ENCODE data around the gene VASN. TPM values are rescaled to one million over a fixed set of nuclear protein-coding genes. Genes with fewer than 3 reads are reported as not detected.

VASN gene
- total and polyA plus RNA-seq, 9 of the 15 experiments (the other 6 are each of a cell fraction or from before 2014, with no cell fraction given): 0.01 to 2.5 (median 0.41) TPM; not detected in 1

DNA sequence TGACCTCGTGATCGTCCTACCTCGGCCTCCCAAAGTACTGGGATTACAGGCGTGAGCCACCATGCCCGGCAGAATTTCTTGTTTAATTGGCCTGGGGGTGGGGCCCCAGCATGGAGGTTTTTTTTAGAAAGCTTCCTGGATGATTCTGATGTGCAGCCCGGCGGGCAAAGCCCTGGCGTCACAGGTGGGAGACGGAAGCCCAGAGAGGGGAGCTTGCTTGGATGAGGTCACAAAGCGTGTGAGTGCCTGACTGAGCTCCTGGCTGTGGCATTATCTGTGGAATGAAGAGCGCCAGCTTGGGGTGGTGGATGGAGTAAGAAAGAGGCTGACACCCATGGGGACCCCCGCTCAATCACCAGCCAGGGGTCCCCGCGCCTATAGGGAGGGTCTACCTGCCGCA lies 4.1 kb downstream of the VASN start:
- CTCF ChIA-PET (ENCODE audit: low intra/inter-chr PET ratio): no interaction called here
- no peak overlapping the region for H3K4me2 ChIP-seq (ENCODE audit: insufficient read depth, low read length)
- H2AFZ ChIP-seq (ENCODE audit: low read depth, low read length): no peak overlapping the region
- no peak for ATAC-seq
- H3K4me1 ChIP-seq (replicated peaks in 1 of 2; ENCODE audit: control insufficient read depth in 2 of 2, insufficient read depth in 2 of 2, low read length in 2 of 2): peaks cover 41 to 93% of the 10 kb centered on the region in 2 experiments
- H3K27me3 ChIP-seq (ENCODE audit: control insufficient read depth in 2 of 2, insufficient read depth in 2 of 2, low read length in 2 of 2): no peaks in the 10 kb centered on the region
- TF ChIP-seq, protein P1, sequence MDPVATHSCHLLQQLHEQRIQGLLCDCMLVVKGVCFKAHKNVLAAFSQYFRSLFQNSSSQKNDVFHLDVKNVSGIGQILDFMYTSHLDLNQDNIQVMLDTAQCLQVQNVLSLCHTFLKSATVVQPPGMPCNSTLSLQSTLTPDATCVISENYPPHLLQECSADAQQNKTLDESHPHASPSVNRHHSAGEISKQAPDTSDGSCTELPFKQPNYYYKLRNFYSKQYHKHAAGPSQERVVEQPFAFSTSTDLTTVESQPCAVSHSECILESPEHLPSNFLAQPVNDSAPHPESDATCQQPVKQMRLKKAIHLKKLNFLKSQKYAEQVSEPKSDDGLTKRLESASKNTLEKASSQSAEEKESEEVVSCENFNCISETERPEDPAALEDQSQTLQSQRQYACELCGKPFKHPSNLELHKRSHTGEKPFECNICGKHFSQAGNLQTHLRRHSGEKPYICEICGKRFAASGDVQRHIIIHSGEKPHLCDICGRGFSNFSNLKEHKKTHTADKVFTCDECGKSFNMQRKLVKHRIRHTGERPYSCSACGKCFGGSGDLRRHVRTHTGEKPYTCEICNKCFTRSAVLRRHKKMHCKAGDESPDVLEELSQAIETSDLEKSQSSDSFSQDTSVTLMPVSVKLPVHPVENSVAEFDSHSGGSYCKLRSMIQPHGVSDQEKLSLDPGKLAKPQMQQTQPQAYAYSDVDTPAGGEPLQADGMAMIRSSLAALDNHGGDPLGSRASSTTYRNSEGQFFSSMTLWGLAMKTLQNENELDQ (CRISPR knock-in tag; IDR thresholded peaks at IDR 0.05; ENCODE audit: borderline replicate concordance): no peak
- no peak for TF ChIP-seq ETV5 (CRISPR knock-in tag; IDR thresholded peaks at IDR 0.05; ENCODE audit: low read depth)
- TF ChIP-seq SMAD4 (CRISPR knock-in tag; conservative IDR thresholded peaks at IDR 0.05): no peak
- TF ChIP-seq ESRRB (CRISPR knock-in tag; IDR thresholded peaks at IDR 0.05; ENCODE audit: borderline replicate concordance): no peak
- BruUV-seq (replicated peaks): no TSS peak
- peaks cover 4% of the 10 kb centered on the region; the same call in 1 of the 2 replicates for H4K20me1 ChIP-seq (replicated peaks; ENCODE audit: control insufficient read depth, insufficient read depth, low read length)
- no peak overlapping the region; a peak in 1 of 4 replicates for H3K9ac ChIP-seq (ENCODE audit: insufficient read depth in 1 of 2, low read depth in 2 of 2, low read length in 2 of 2)
- peaks cover 14% of the 10 kb centered on the region for H3K79me2 ChIP-seq (ENCODE audit: control insufficient read depth, insufficient read depth, low read length)
- POLR2A ChIA-PET: interaction anchor here (0.6 to 1.2 kb wide), 2 partner anchors 12 to 22 kb away, joined by 3 read pairs; no protein-coding TSS in a partner anchor
- no peak overlapping the region for H3K27ac ChIP-seq (ENCODE audit: extremely low read depth, low read depth, low read length)
- no peak overlapping the region for H3K4me3 ChIP-seq
- 87% methylated on average over 11 of the region's 15 CpGs for WGBS (ENCODE audit: insufficient coverage, low coverage, missing lambda C conversion rate)
- H3K9me1 ChIP-seq (ENCODE audit: control insufficient read depth, insufficient read depth, low read length): peaks cover 5% of the 10 kb centered on the region
- peaks cover 6% of the 10 kb centered on the region; the same call in 1 of the 3 replicates for H3K36me3 ChIP-seq (ENCODE audit: control insufficient read depth, insufficient read depth, low read length)
- in situ Hi-C loops (cut with MboI) (no loop called here), intact Hi-C loops (cut with micrococcal nuclease) (no loop called here)
- no peak for DNase-seq (ENCODE audit: extremely low read depth in 1 of 4, low spot score in 3 of 4)
- no peaks in the 10 kb centered on the region for H3K9me3 ChIP-seq (replicated peaks; ENCODE audit: control insufficient read depth, insufficient read depth, low read depth, low read length)
- no peak for FAIRE-seq

All from K562 (cell line).